GM06990 (cell line): ENCODE results near the gene RBM6.

ENCODE experiments used
- DNase-seq: peaks from one replicate; pipeline ENCODE4 v3.0.0-alpha.2; 2011; ENCODE audit not compliant: insufficient read length; ENCODE audit errors: extremely low read depth
- H3K27me3 ChIP-seq: replicated peaks from 2 replicates; pipeline ENCODE4 v1.6.0; 2011; ENCODE audit warnings: low read length; ENCODE audit not compliant: control insufficient read depth, insufficient read depth
- H3K36me3 ChIP-seq: 2 replicates; pipeline ENCODE4 v1.5.1; 2011; ENCODE audit warnings: low read length; ENCODE audit not compliant: control insufficient read depth, insufficient read depth
- H3K4me3 ChIP-seq: replicated peaks from 2 replicates; pipeline ENCODE4 v1.5.1; 2011; ENCODE audit warnings: low read depth, mild to moderate bottlenecking, control low read depth, low read length
- CTCF ChIP-seq: IDR thresholded peaks from 2 replicates; pipeline ENCODE4 v1.5.1; 2011; ENCODE audit warnings: low read length, control low read depth, mild to moderate bottlenecking, inconsistent platforms; ENCODE audit not compliant: insufficient read depth, poor library complexity, severe bottlenecking

Gene RBM6

GRCh38 chr3:50090984-50091383, 151.0 kb downstream of the RBM6 start:
- DNase-seq, result no peak
- peaks cover 21% of the 10 kb centered on the region for H3K36me3 ChIP-seq
- no peaks in the 10 kb centered on the region for H3K27me3 ChIP-seq
- no peak for TF ChIP-seq CTCF
- H3K4me3 ChIP-seq, result peak overlapping the region; percentile 88; the same call in 1 of the 2 replicates

- DNase-seq, result no peak
- no peak for TF ChIP-seq CTCF
- Histone ChIP-seq H3K36me3 (peaks cover 32% of the 10 kb centered on the region), H3K27me3 (no peaks in the 10 kb centered on the region), H3K4me3 (no peak overlapping the region)
These were observed 155.5 kb downstream of the RBM6 start for GRCh38 chr3:50095352-50095998.

GRCh38 chr3:50100386-50100785, 160.4 kb downstream of the RBM6 start:
- Histone ChIP-seq H3K27me3 (no peaks in the 10 kb centered on the region), H3K4me3 (no peak overlapping the region), H3K36me3 (peaks cover 35% of the 10 kb centered on the region)
- no peak for TF ChIP-seq CTCF
- DNase-seq, result no peak

- peaks cover 33% of the 10 kb centered on the region for H3K36me3 ChIP-seq
- no peak for TF ChIP-seq CTCF
- DNase-seq, result no peak
These were observed 161.3 kb downstream of the RBM6 start for GRCh38 chr3:50100956-50101845.

GRCh38 chr3:50102558-50102957, 162.6 kb downstream of the RBM6 start:
- H3K36me3 ChIP-seq, result peaks cover 36% of the 10 kb centered on the region
- no peak overlapping the region for H3K4me3 ChIP-seq
- no peaks in the 10 kb centered on the region for H3K27me3 ChIP-seq
- no peak for TF ChIP-seq CTCF
- DNase-seq, result no peak

More at GRCh38 chr3:50100956-50101845, 161.3 kb downstream of the RBM6 start:
- Histone ChIP-seq H3K4me3 (no peak overlapping the region), H3K27me3 (no peaks in the 10 kb centered on the region)
